ENCODE data around the gene C7. TPM values are rescaled to one million over a fixed set of nuclear protein-coding genes. Genes with fewer than 3 reads are reported as not detected.

The C7 gene
- total and polyA plus RNA-seq, 8 donors: 29.8 to 215 (median 56.6) TPM

GRCh38 chr5:40960037-40960436 lies 50.7 kb downstream of the C7 start:
- no peak for TF ChIP-seq CTCF (IDR thresholded peaks at IDR 0.05)
- no peak for DNase-seq
- Histone ChIP-seq H3K9me3 (no peaks in the 10 kb centered on the region), H3K36me3 (no peaks in the 10 kb centered on the region), H3K27ac (no peak overlapping the region), H3K27me3 (no peaks in the 10 kb centered on the region), H3K4me3 (no peak overlapping the region), H3K4me1 (no peaks in the 10 kb centered on the region)
- intact Hi-C loops (cut with DNase I): no loop called here
- FAIRE-seq: no peak
- ATAC-seq: no peak
- WGBS, 2 donors: 82 to 86% methylated on average over 1 of the region's 1 CpG

- FAIRE-seq (no peak), DNase-seq (no peak), ATAC-seq (peak in 1 of 4 donors; percentile 37)
- 62 to 63% methylated on average over 4 of the region's 4 CpGs for WGBS, 2 donors
- intact Hi-C loops (cut with DNase I): no loop called here
- Histone ChIP-seq H3K36me3 (no peaks in the 10 kb centered on the region), H3K4me1 (no peaks in the 10 kb centered on the region), H3K27ac (no peak overlapping the region), H3K4me3 (no peak overlapping the region), H3K27me3 (no peaks in the 10 kb centered on the region), H3K9me3 (no peaks in the 10 kb centered on the region)
- TF ChIP-seq CTCF (IDR thresholded peaks at IDR 0.05): no peak
Measured at GRCh38 chr5:40962207-40962955, 53.1 kb downstream of the C7 start.

GRCh38 chr5:40972434-40972833 lies 63.1 kb downstream of the C7 start:
- FAIRE-seq (no peak), ATAC-seq (no peak), DNase-seq (no peak)
- intact Hi-C loops (cut with DNase I): no loop called here
- H3K9me3 ChIP-seq: no peaks in the 10 kb centered on the region
- 64 to 83% methylated on average over 2 of the region's 2 CpGs for WGBS, 2 donors
- no peak for TF ChIP-seq CTCF (IDR thresholded peaks at IDR 0.05)
- H3K4me3 ChIP-seq: no peak overlapping the region
- H3K27me3 ChIP-seq: no peaks in the 10 kb centered on the region
- no peaks in the 10 kb centered on the region for H3K4me1 ChIP-seq
- no peaks in the 10 kb centered on the region for H3K36me3 ChIP-seq
- H3K27ac ChIP-seq: no peak overlapping the region

GRCh38 chr5:40973364-40974004 lies 64.2 kb downstream of the C7 start:
- Histone ChIP-seq H3K36me3 (no peaks in the 10 kb centered on the region), H3K9me3 (no peaks in the 10 kb centered on the region), H3K27me3 (no peaks in the 10 kb centered on the region), H3K27ac (no peak overlapping the region), H3K4me3 (no peak overlapping the region), H3K4me1 (no peaks in the 10 kb centered on the region)
- FAIRE-seq: no peak
- 56 to 72% methylated on average over 3 of the region's 3 CpGs for WGBS, 2 donors
- TF ChIP-seq CTCF (IDR thresholded peaks at IDR 0.05): no peak
- no peak for ATAC-seq
- DNase-seq: no peak
- intact Hi-C loops (cut with DNase I): no loop called here

- H3K4me1 ChIP-seq: no peaks in the 10 kb centered on the region
- no peak for DNase-seq
- no peaks in the 10 kb centered on the region for H3K9me3 ChIP-seq
- no peaks in the 10 kb centered on the region for H3K36me3 ChIP-seq
- intact Hi-C loops (cut with DNase I): no loop called here
- 72 to 80% methylated on average over 3 of the region's 3 CpGs for WGBS, 2 donors
- no peak overlapping the region for H3K27ac ChIP-seq
- no peak for ATAC-seq
- TF ChIP-seq CTCF (IDR thresholded peaks at IDR 0.05): no peak
- no peak for FAIRE-seq
- H3K4me3 ChIP-seq: no peak overlapping the region
- H3K27me3 ChIP-seq: no peaks in the 10 kb centered on the region
Measured at GRCh38 chr5:40976041-40976440, 66.7 kb downstream of the C7 start.
